ENCODE measurements around the gene RANBP10. TPM values are rescaled to one million over a fixed set of nuclear protein-coding genes. Genes with fewer than 3 reads are reported as not detected.

The RANBP10 gene
- total and polyA plus RNA-seq, 4 donors = 6.7 to 23.0 (median 14.3) TPM

DNA sequence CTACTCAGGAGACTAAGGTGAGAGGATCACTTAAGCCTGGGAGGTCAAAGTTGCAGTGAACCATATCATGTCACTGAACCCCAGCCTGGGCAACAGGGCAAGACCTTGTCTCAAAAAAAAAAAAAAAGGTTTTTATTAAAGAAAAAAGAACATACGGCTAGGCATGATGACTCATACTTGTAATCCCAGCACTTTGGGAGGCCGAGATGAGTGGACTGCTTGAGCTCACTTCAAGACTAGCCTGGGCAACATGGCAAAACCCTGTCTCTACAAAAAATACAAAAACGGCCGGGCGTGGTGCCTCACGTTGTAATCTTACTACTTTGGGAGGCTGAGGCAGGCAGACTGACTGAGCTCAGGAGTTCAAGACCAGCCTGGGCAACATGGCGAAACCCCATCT is 38.4 kb downstream of the RANBP10 start:
- peaks cover 0 to 6% (median 2%) of the 10 kb centered on the region in 4 donors for H3K36me3 ChIP-seq (ENCODE audit: control insufficient read depth in 4 of 4, insufficient read depth in 4 of 4, low read length in 4 of 4)
- H3K4me1 ChIP-seq (ENCODE audit: control insufficient read depth in 5 of 5, insufficient read depth in 5 of 5, low read length in 5 of 5) = peaks cover 0 to 4% (median 0%) of the 10 kb centered on the region in 5 donors
- 65 to 87% methylated on average over 7 of the region's 7 CpGs for WGBS, 2 donors
- peaks cover 0 to 2% (median 0%) of the 10 kb centered on the region in 4 donors for H3K9me3 ChIP-seq (ENCODE audit: control insufficient read depth in 4 of 4, insufficient read depth in 3 of 4, low read length in 3 of 4)
- no peak for DNase-seq
- no peak overlapping the region for H3K4me3 ChIP-seq
- no peak overlapping the region for H3K9ac ChIP-seq (ENCODE audit: insufficient read depth in 1 of 2, low read length in 2 of 2)
- no peak for ATAC-seq (ENCODE audit: insufficient read depth, low FRiP score)
- H3K27ac ChIP-seq (ENCODE audit: low read depth in 1 of 2, low read length in 1 of 2) = no peak overlapping the region
- no peaks in the 10 kb centered on the region for H3K27me3 ChIP-seq (ENCODE audit: control insufficient read depth in 3 of 3, insufficient read depth in 3 of 3, low read length in 2 of 3)
- no peak for TF ChIP-seq CTCF (IDR thresholded peaks at IDR 0.05; ENCODE audit: control extremely low read depth, extremely low read depth)

- ATAC-seq (ENCODE audit: insufficient read depth, low FRiP score) (no peak), DNase-seq (no peak)
- Histone ChIP-seq H3K9ac (ENCODE audit: insufficient read depth in 1 of 2, low read length in 2 of 2) (no peak overlapping the region), H3K4me1 (ENCODE audit: control insufficient read depth in 5 of 5, insufficient read depth in 5 of 5, low read length in 5 of 5) (no peaks in the 10 kb centered on the region), H3K36me3 (ENCODE audit: control insufficient read depth in 4 of 4, insufficient read depth in 4 of 4, low read length in 4 of 4) (peaks cover 0 to 4% (median 2%) of the 10 kb centered on the region in 4 donors), H3K9me3 (ENCODE audit: control insufficient read depth in 4 of 4, insufficient read depth in 3 of 4, low read length in 3 of 4) (no peaks in the 10 kb centered on the region), H3K27ac (ENCODE audit: low read depth in 1 of 2, low read length in 1 of 2) (no peak overlapping the region), H3K27me3 (ENCODE audit: control insufficient read depth in 3 of 3, insufficient read depth in 3 of 3, low read length in 2 of 3) (no peaks in the 10 kb centered on the region), H3K4me3 (no peak overlapping the region)
- WGBS, 2 donors = 97 to 98% methylated on average over 4 of the region's 4 CpGs
- no peak for TF ChIP-seq CTCF (IDR thresholded peaks at IDR 0.05; ENCODE audit: control extremely low read depth, extremely low read depth)
Measured at GRCh38 chr16:67766291-67766690, 40.1 kb downstream of the RANBP10 start.

GRCh38 chr16:67764158-67764667 is 42.1 kb downstream of the RANBP10 start:
- H3K9ac ChIP-seq (ENCODE audit: insufficient read depth in 1 of 2, low read length in 2 of 2) = no peak overlapping the region

More at GRCh38 chr16:67764158-67764667, 42.1 kb downstream of the RANBP10 start:
- ATAC-seq (ENCODE audit: insufficient read depth, low FRiP score) (no peak), DNase-seq (no peak)
- no peaks in the 10 kb centered on the region for H3K4me1 ChIP-seq (ENCODE audit: control insufficient read depth in 5 of 5, insufficient read depth in 5 of 5, low read length in 5 of 5)
- no peaks in the 10 kb centered on the region for H3K27me3 ChIP-seq (ENCODE audit: control insufficient read depth in 3 of 3, insufficient read depth in 3 of 3, low read length in 2 of 3)
- peaks cover 0 to 5% (median 3%) of the 10 kb centered on the region in 4 donors for H3K36me3 ChIP-seq (ENCODE audit: control insufficient read depth in 4 of 4, insufficient read depth in 4 of 4, low read length in 4 of 4)
- H3K4me3 ChIP-seq = no peak overlapping the region
- WGBS, 2 donors = 97 to 98% methylated on average over 7 of the region's 7 CpGs
- no peak for TF ChIP-seq CTCF (IDR thresholded peaks at IDR 0.05; ENCODE audit: control extremely low read depth, extremely low read depth)
- H3K27ac ChIP-seq (ENCODE audit: low read depth in 1 of 2, low read length in 1 of 2) = no peak overlapping the region
- no peaks in the 10 kb centered on the region for H3K9me3 ChIP-seq (ENCODE audit: control insufficient read depth in 4 of 4, insufficient read depth in 3 of 4, low read length in 3 of 4)

Measured in lung (tissue), 12 donors.